ENCODE results near the gene GNB1.
A peak's percentile ranks its signal among the peaks of the same experiment; 100 is the strongest.

GNB1 gene

DNA sequence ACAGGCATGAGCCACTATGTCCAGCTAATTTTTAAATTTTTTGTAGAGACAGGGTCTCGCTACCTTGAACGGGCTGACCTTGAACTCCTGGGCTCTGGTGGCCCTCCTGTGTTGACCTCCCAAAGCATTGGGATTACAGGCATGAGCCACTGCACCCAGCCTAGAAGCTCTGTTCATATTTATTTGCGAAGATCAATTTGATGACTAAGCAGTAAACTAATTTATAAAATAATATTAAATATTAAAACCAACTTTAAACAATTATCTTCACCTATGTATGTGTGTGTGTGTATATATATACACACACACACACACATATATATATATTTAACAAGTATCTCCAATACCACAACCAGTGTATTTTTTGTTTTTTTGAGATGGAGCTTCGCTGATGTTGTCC, 117.0 kb downstream of the GNB1 start:
- TF ChIP-seq, protein P1, sequence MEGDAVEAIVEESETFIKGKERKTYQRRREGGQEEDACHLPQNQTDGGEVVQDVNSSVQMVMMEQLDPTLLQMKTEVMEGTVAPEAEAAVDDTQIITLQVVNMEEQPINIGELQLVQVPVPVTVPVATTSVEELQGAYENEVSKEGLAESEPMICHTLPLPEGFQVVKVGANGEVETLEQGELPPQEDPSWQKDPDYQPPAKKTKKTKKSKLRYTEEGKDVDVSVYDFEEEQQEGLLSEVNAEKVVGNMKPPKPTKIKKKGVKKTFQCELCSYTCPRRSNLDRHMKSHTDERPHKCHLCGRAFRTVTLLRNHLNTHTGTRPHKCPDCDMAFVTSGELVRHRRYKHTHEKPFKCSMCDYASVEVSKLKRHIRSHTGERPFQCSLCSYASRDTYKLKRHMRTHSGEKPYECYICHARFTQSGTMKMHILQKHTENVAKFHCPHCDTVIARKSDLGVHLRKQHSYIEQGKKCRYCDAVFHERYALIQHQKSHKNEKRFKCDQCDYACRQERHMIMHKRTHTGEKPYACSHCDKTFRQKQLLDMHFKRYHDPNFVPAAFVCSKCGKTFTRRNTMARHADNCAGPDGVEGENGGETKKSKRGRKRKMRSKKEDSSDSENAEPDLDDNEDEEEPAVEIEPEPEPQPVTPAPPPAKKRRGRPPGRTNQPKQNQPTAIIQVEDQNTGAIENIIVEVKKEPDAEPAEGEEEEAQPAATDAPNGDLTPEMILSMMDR (conservative IDR thresholded peaks at IDR 0.05), result no peak
- H3K27ac ChIP-seq, result peak overlapping the region; percentile 100

DNA sequence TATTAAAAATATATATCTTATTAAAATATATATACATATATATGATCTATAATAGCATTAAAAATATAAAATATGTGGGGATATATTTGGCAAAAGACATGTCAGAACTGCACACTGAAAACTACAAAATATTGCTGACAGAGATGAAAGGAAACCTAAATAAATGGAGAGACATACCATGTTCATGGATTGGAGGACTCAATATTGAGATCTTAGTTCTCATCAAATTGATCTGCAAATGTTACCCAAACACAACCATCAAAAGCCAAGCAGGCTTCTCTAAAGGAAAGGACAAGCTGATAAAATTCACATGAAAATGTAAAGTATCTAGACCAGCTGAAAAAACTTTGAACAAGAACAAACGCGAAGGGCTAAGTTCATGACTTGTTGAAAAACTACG, 119.8 kb downstream of the GNB1 start:
- TF ChIP-seq, protein P1 (conservative IDR thresholded peaks at IDR 0.05), result no peak
- H3K27ac ChIP-seq, result no peak overlapping the region

DNA sequence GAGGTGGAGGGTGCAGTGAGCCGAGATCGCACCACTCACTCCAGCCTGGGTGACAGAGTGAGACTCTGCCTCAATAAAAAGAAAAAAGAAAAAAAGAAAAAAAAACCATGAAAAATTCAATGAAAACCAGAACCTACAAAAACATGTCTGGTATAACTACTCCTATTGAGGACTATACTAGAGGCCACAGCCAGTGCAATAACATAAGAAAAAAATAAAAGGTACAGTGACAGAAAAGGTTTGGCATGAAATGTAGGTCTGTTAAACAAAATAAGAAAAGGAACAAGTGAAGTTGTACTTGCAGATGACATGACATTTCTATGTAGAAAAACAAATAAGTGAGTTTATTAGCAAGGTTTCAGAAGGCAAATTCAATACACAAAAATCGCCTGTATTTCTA, 120.8 kb downstream of the GNB1 start:
- TF ChIP-seq, protein P1 (conservative IDR thresholded peaks at IDR 0.05), result no peak
- no peak overlapping the region for H3K27ac ChIP-seq

DNA sequence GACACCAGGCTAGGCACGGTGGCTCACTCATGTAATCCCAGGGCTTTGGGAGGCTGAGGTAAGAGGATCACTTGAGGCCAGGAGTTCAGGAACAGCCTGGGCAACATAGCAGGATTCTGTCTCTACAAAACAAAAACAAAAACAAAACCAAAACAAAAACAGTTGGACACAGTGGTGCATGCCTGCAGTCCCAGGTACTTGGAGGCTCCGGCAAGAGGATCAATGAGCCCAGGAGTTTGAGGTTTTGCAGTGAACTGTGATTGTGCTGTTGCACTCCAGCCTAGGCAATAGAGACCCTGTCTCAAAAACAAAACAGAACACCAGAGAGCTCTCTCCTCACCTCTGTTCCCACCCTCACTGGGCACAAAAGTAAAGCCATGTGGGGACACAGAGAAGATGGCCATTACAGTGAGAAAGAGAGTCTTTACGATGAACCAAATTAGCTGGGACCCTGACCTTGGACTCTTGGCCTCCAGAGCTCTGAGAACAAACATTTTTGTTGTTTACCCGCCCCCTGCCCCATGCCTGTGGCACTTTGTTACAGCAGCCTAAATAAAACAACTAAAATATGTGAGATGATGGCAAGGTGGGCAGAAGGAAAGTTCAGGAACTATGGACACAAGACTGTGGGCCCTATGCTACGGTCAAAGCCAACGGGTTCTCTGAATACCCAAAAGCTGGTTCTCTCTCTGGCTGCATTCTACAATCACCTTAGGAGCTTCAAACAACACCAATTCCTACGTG, 122.5 kb downstream of the GNB1 start:
- TF ChIP-seq, protein P1 (conservative IDR thresholded peaks at IDR 0.05), result no peak
- H3K27ac ChIP-seq, result peak overlapping the region; percentile 53

DNA sequence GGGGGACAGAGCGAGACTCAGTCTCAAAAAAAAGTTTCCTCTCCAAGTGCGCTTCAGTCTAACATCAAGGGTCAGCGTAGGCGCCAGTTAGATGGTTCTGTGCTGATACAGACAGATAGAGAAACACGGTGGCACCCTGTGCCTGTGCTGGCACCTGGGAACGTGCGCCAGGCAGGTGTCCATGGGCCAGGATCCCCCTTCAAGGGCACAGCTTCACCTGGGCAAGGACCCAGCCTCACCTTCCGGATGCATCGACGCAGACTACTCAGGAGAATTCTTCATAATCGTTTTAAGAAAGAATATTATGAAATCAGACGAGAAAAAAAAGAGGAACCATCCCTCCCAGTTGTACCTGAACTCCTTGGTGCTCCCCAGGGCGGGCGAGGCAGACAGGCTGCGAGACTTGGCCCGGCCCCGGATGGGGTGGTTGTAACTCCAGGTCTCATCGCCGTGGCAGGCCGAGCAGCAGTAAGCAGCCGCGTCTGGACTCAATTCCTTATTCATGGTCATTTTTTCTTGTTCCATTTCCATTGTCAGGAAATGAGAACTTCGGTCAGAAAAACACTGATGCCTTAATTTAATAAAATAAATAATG, 125.9 kb downstream of the GNB1 start:
- H3K27ac ChIP-seq, result peak overlapping the region; percentile 1
- TF ChIP-seq, protein P1 (conservative IDR thresholded peaks at IDR 0.05), result no peak

DNA sequence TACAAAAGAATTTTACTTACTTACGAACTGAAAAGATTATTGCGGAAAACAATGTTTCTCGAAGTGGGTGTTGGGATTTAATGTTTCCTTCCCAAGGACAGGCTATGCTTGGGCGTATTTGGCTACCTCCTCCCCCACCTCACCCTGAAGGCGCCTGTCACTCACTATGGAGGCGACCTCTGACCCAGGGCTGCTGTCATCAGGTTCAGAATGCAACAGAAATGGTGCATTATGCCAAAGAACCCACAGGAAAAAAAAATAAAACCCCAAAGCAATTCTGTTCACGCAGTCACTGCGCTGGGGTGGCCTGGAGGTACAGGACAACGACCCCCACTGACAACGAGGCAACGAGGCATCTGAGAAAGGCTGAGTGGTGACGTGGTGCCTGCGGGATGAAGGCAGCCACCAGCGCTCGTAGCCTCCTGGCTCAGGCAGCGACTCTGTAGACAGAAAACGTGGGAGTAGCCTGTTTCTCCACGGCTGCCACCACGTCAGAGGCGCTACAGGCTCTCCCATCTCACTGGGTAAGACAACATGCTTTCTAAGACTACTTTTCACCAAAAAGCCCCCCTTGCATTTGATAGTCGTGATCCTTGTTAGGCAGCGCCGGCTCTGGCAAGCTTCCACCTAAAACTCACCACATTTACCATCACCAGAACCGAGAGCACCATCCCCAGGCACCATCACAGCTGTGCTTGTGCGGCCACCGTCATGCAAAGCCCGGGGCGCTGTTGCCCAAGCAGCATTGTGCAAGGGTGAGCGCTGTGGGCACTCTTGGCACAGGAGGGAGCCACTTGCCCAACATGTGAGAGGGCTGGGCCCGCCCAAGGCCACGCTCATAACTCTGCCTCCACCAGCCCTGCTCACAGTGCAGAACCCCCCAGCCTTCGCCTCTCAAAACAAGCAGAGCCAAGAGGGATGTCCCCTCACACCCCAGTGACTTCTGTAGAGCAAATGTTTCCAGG, 126.9 kb downstream of the GNB1 start:
- peak overlapping the region; percentile 20 for H3K27ac ChIP-seq
- TF ChIP-seq, protein P1 (conservative IDR thresholded peaks at IDR 0.05), result no peak

All from VCaP (cell line).